H9 (cell line): ENCODE data around the gene PNMA8C. TPM values are rescaled to one million over a fixed set of nuclear protein-coding genes. Genes with fewer than 3 reads are reported as not detected.
A peak's percentile ranks its signal among the peaks of the same experiment; 100 is the strongest.

Source experiments
- DNase-seq: peaks from one replicate; pipeline ENCODE4 v3.0.0-alpha.2; 2017
- H2AFZ ChIP-seq: one replicate; pipeline ENCODE4 v1.6.1; 2013; ENCODE audit warnings: mild to moderate bottlenecking, low read length, control low read depth, moderate library complexity
- H2AK5ac ChIP-seq: 2 replicates; pipeline ENCODE4 v1.6.1; 2013; ENCODE audit warnings: low read length, control low read depth, mixed read lengths; ENCODE audit not compliant: insufficient read length
- H2BK120ac ChIP-seq: one replicate; pipeline ENCODE4 v1.6.1; 2013; ENCODE audit warnings: low read depth, mild to moderate bottlenecking, low read length, control low read depth, inconsistent platforms; ENCODE audit not compliant: poor library complexity, severe bottlenecking
- H2BK12ac ChIP-seq: 2 replicates; pipeline ENCODE4 v1.6.1; 2013; ENCODE audit warnings: low read length, control low read depth, mixed read lengths, low read depth; ENCODE audit not compliant: insufficient read length
- H2BK15ac ChIP-seq: 2 replicates; pipeline ENCODE4 v1.6.1; 2013; ENCODE audit warnings: low read depth, low read length, control low read depth
- H2BK20ac ChIP-seq: one replicate; pipeline ENCODE4 v1.6.1; 2013; ENCODE audit warnings: low read depth, mild to moderate bottlenecking, low read length, control low read depth, inconsistent platforms; ENCODE audit not compliant: poor library complexity, severe bottlenecking
- H2BK5ac ChIP-seq: 2 replicates; pipeline ENCODE4 v1.6.1; 2013; ENCODE audit warnings: low read length, control low read depth, mixed read lengths; ENCODE audit not compliant: insufficient read length
- H3K14ac ChIP-seq: 2 replicates; pipeline ENCODE4 v1.6.1; 2013; ENCODE audit warnings: low read length, control low read depth; ENCODE audit not compliant: insufficient read depth
- H3K18ac ChIP-seq: 2 replicates; pipeline ENCODE4 v1.6.1; 2013; ENCODE audit warnings: low read depth, mild to moderate bottlenecking, mixed read lengths, low read length, control low read depth; ENCODE audit not compliant: insufficient read length
- H3K23ac ChIP-seq: 2 replicates; pipeline ENCODE4 v1.6.1; 2013; ENCODE audit warnings: low read length, control low read depth, mixed read lengths, low read depth; ENCODE audit not compliant: insufficient read length
- H3K23me2 ChIP-seq: 2 replicates; pipeline ENCODE4 v1.6.1; 2013; ENCODE audit warnings: low read depth, mild to moderate bottlenecking, mixed read lengths, low read length, control low read depth; ENCODE audit not compliant: insufficient read length, poor library complexity, severe bottlenecking
- H3K27ac ChIP-seq: 2 replicates; pipeline ENCODE4 v1.5.1; 2013; ENCODE audit warnings: low read length, control low read depth, mixed read lengths, low read depth; ENCODE audit not compliant: insufficient read length
- H3K27me3 ChIP-seq: 2 replicates; pipeline ENCODE4 v1.6.1; 2013; ENCODE audit warnings: low read length, control low read depth, inconsistent platforms; ENCODE audit not compliant: insufficient read depth
- H3K4ac ChIP-seq: 2 replicates; pipeline ENCODE4 v1.6.1; 2013; ENCODE audit warnings: low read depth, mild to moderate bottlenecking, control low read depth, inconsistent platforms, low read length, moderate library complexity
- H3K4me1 ChIP-seq: 2 replicates; pipeline ENCODE4 v1.6.1; 2013; ENCODE audit warnings: low read length, control low read depth, inconsistent platforms; ENCODE audit not compliant: insufficient read depth
- H3K4me2 ChIP-seq: 2 replicates; pipeline ENCODE4 v1.6.1; 2013; ENCODE audit warnings: low read length, control low read depth, mixed read lengths; ENCODE audit not compliant: insufficient read length, insufficient read depth
- H3K56ac ChIP-seq: 2 replicates; pipeline ENCODE4 v1.6.1; 2013; ENCODE audit warnings: low read depth, mild to moderate bottlenecking, mixed read lengths, low read length, control low read depth; ENCODE audit not compliant: insufficient read length
- H3K79me1 ChIP-seq: 2 replicates; pipeline ENCODE4 v1.6.1; 2013; ENCODE audit warnings: low read depth, mild to moderate bottlenecking, moderate library complexity, low read length, control low read depth, inconsistent platforms; ENCODE audit not compliant: insufficient read depth, poor library complexity, severe bottlenecking
- H3K79me2 ChIP-seq: 2 replicates; pipeline ENCODE4 v1.6.1; 2013; ENCODE audit warnings: low read length, control low read depth, inconsistent platforms; ENCODE audit not compliant: insufficient read depth
- H3K9ac ChIP-seq: 2 replicates; pipeline ENCODE4 v1.6.1; 2013; ENCODE audit warnings: low read length, control low read depth, mixed read lengths; ENCODE audit not compliant: insufficient read length; ENCODE audit errors: extremely low read depth
- H3K9me3 ChIP-seq: one replicate; pipeline ENCODE4 v1.6.1; 2013; ENCODE audit warnings: low read depth, low read length, inconsistent platforms; ENCODE audit not compliant: control insufficient read depth
- H3T11ph ChIP-seq: one replicate; pipeline ENCODE4 v1.6.1; 2013; ENCODE audit warnings: mild to moderate bottlenecking, low read length, control low read depth, inconsistent platforms
- H4K20me1 ChIP-seq: one replicate; pipeline ENCODE4 v1.6.1; 2013; ENCODE audit not compliant: control insufficient read depth, insufficient read length, insufficient read depth
- H4K5ac ChIP-seq: 2 replicates; pipeline ENCODE4 v1.6.1; 2013; ENCODE audit warnings: low read depth, mild to moderate bottlenecking, mixed read lengths, low read length, control low read depth; ENCODE audit not compliant: insufficient read length
- H4K8ac ChIP-seq: replicated peaks from 2 replicates; pipeline ENCODE4 v1.6.1; 2013; ENCODE audit warnings: low read length, control low read depth, mixed read lengths, low read depth; ENCODE audit not compliant: insufficient read length
- H4K91ac ChIP-seq: 2 replicates; pipeline ENCODE4 v1.6.1; 2013; ENCODE audit warnings: low read depth, mild to moderate bottlenecking, moderate library complexity, mixed read lengths, low read length, control low read depth; ENCODE audit not compliant: insufficient read length
- H3K27ac Mint-ChIP-seq, 3 experiments: 2 replicates in 2 of 3; 3 replicates in 1 of 3; pipeline ENCODE4 v1.8.0; 2020 to 2021; ENCODE audit warnings: mixed read lengths in 3 of 3, mild to moderate bottlenecking in 1 of 3, moderate library complexity in 1 of 3
- H3K27me3 Mint-ChIP-seq: 2 replicates; pipeline ENCODE4 v1.8.0; 2021; ENCODE audit warnings: low read depth, mild to moderate bottlenecking, moderate library complexity, mixed read lengths
- H3K36me3 Mint-ChIP-seq, 3 experiments: 2 replicates in 2 of 3; 3 replicates in 1 of 3; pipeline ENCODE4 v1.8.0; 2020 to 2021; ENCODE audit warnings: low read depth in 3 of 3, mixed read lengths in 3 of 3; ENCODE audit not compliant: insufficient read depth in 1 of 3
- H3K4me1 Mint-ChIP-seq, 2 experiments: 2 replicates each; pipeline ENCODE4 v1.8.0; 2020; ENCODE audit warnings: mixed read lengths in 2 of 2
- H3K4me3 Mint-ChIP-seq, 2 experiments: 2 replicates in 1 of 2; 3 replicates in 1 of 2; pipeline ENCODE4 v1.8.0; 2020 to 2021; ENCODE audit warnings: mild to moderate bottlenecking in 2 of 2, mixed read lengths in 2 of 2, moderate library complexity in 1 of 2
- H3K9me3 Mint-ChIP-seq, 2 experiments: 2 replicates in 1 of 2; 3 replicates in 1 of 2; pipeline ENCODE4 v1.8.0; 2020; ENCODE audit warnings: mild to moderate bottlenecking in 2 of 2, mixed read lengths in 2 of 2, moderate library complexity in 1 of 2
- WGBS: extraction: QIAGEN DNeasy Blood & Tissue Kit; methylation state at CpG from one replicate; pipeline ENCODE4 v1.1.7; 2013; ENCODE audit warnings: missing lambda C conversion rate, low lambda C conversion rate, mixed read lengths; ENCODE audit not compliant: insufficient read length; ENCODE audit errors: extremely low coverage; 5-methylcytosine and 5-hydroxymethylcytosine counted together
- total RNA-seq: library from RNA; stranded (reverse); gene quantifications from 2 replicates; pipeline ENCODE4 v1.2.1, GENCODE V29; 2021
- TF ChIP-seq, protein P1 (sequence below): fragments of 200-600 bp; sonication (generic); conservative IDR thresholded peaks from 3 replicates; pipeline ENCODE4 v1.8.0; 2021; ENCODE audit warnings: antibody characterized with exemption, mild to moderate bottlenecking

Gene PNMA8C
- total RNA-seq, 1 experiment from 2014 or later = 1.8 TPM

DNA sequence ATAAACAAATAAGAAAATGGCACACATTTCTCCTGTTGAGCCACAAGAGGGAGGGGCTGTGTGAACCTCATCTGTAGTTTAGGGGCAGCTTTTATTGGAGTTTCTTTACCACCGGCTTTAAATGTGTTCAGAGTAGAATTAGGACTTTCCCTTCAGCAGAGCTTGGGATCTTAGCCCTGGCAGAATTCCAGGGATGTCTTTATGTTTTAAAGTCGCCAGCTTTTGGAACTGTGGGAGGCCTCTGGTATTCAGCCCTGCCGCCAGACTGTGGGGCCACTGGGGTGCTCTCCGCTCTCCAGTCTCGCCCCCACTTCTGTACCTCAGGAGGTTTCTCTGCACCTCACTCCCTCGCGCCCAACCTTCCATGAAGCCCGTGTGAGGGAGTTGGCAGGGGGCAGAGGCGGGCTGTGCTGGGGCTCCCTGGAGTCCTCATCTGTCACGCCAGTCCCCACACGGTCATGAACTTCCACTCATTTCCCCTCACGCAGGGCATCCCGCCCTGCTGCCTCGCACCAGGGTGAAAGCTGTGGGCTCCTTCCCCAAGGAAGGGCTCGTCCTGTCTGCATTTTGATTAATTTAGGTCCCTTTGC, 46.9 kb downstream of the PNMA8C start:
- Histone ChIP-seq H4K91ac (no peak overlapping the region), H3K9me3 (no peaks in the 10 kb centered on the region), H3K4me2 (no peak overlapping the region), H2AFZ (no peak overlapping the region), H2BK15ac (no peak overlapping the region; the same call in 1 of the 2 replicates), H3K9ac (no peak overlapping the region), H3K4ac (no peak overlapping the region), H3K27ac (no peak overlapping the region), H4K8ac (no peak overlapping the region), H2BK5ac (no peak overlapping the region), H3K23me2 (no peaks in the 10 kb centered on the region), H3K14ac (no peak overlapping the region), H3K56ac (no peak overlapping the region), H2BK20ac (no peak overlapping the region), H3K27me3 (no peaks in the 10 kb centered on the region), H4K20me1 (no peaks in the 10 kb centered on the region), H2AK5ac (no peak overlapping the region), H4K5ac (no peak overlapping the region), H3K4me1 (no peaks in the 10 kb centered on the region), H3K23ac (no peak overlapping the region), H3K79me1 (no peaks in the 10 kb centered on the region), H3T11ph (no peak overlapping the region), H2BK12ac (no peak overlapping the region), H3K18ac (no peak overlapping the region), H2BK120ac (no peak overlapping the region), H3K79me2 (no peaks in the 10 kb centered on the region)
- Mint-ChIP-seq H3K4me1 (no peaks in the 10 kb centered on the region; a peak in 1 of 4 replicates), H3K9me3 (no peaks in the 10 kb centered on the region), H3K36me3 (peaks cover 48 to 93% (median 84%) of the 10 kb centered on the region in 3 experiments), H3K4me3 (no peak overlapping the region), H3K27ac (peak overlapping the region in 1 of 3 experiments; percentile 28; a peak in 2 of 7 replicates), H3K27me3 (no peaks in the 10 kb centered on the region)
- peak; percentile 8 for DNase-seq
- no CpG with 5 or more reads among the region's 15 CpGs for WGBS
- TF ChIP-seq, protein P1, sequence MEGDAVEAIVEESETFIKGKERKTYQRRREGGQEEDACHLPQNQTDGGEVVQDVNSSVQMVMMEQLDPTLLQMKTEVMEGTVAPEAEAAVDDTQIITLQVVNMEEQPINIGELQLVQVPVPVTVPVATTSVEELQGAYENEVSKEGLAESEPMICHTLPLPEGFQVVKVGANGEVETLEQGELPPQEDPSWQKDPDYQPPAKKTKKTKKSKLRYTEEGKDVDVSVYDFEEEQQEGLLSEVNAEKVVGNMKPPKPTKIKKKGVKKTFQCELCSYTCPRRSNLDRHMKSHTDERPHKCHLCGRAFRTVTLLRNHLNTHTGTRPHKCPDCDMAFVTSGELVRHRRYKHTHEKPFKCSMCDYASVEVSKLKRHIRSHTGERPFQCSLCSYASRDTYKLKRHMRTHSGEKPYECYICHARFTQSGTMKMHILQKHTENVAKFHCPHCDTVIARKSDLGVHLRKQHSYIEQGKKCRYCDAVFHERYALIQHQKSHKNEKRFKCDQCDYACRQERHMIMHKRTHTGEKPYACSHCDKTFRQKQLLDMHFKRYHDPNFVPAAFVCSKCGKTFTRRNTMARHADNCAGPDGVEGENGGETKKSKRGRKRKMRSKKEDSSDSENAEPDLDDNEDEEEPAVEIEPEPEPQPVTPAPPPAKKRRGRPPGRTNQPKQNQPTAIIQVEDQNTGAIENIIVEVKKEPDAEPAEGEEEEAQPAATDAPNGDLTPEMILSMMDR = no peak
